HG03064 (cell line): ENCODE data around the gene GNG2.

Source experiments
- ATAC-seq: cut with Tn5 transposase; IDR thresholded peaks from one replicate; pipeline ENCODE4 v1.9.1; 2021; ENCODE audit warnings: low read depth; ENCODE audit not compliant: unreplicated experiment

GNG2 gene

DNA sequence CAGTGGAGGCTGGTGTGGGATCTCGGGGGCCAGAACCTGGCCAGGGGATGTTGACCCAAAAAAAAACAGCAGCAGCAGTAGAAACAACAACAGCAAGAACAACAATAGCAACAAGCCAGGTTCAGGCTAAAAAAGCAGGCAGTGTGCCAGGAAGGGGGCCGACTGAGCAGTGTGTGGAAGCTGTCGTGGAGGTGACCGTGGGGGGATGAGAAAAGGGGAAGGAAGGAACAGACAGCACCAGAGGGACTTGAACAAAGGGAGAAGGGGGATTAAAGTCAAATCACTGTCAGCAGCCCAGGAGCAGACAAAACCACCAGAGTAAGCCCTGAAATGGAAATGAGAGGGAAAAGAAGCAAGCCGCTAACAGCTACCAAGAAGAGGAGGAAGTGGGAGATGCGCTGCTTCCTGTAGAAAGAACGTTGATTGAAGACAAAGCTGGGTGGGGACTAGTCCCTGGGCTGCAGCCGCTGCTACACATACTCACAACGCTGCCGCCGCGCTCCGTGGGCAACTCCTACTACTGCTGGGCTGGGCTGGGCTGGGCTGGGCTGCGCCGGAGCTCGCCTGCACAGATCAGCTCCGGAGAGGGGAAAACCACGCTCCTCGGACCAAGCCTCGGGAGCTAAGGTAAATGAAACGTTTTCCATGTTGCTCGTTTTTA lies at the start of gene GNG2:
Gene GNG2, plus strand, starts transcription at position 449 of the 661 bp plus-strand sequence. CDS start 90,067 bp downstream, outside the sequence.
- peak; percentile 82 for ATAC-seq

- ATAC-seq = no peak
Measured at GRCh38 chr14:51811706-51812105, 48.7 kb upstream of the GNG2 start.

DNA sequence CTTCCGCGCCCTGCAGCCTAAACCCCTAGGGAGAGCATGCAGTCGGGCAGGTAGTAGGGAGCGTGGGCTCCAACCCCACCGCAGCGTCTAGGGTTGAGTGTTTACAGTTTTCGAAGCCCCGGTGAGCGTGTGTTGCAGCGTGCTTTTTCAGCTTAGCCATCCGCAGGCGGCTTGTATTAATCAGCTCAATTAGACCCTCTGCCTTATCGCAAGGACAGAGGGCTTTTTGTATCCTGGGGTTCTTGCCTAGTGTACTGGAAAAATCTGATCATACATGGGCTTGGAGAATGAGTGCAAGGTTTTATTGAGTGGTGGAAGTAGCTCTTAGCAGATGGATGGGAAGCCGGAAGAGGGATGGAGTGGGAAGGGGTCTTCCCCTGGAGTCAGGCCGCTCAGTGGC lies 44.4 kb upstream of the GNG2 start:
- no peak for ATAC-seq

GRCh38 chr14:51817326-51817725 lies 43.1 kb upstream of the GNG2 start:
- ATAC-seq = no peak

DNA sequence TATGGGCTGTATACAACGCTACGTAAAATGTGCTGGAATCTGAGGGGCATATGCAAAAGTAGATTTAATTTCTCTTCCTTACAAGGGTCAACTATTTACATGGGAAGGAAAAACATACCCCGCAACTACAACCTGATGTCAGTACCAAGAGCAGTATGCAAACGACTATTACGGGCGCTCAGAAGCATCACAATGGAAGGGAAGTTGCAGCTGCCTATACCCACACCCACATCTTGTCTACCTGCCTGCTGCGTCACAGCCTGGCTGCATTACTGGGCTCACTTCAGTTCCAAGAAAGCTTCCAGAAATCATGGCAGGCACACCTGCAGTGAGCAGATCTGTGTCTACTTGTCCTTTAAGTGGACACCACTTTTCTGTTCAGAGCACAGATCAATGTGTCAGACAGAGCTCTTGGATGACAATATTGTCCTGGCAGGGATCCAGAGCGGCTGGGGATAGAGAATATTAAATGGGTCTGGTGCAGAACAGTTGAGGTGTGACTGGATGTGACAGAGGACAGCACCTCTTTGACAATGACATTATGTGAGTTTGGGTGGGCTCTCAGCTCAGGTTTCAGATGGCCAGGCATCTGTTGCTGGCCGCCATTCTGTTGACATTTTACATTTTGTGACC lies 41.5 kb upstream of the GNG2 start:
- ATAC-seq = no peak

- no peak for ATAC-seq
Measured at GRCh38 chr14:51821822-51822221, 38.6 kb upstream of the GNG2 start.

GRCh38 chr14:51822499-51822898 lies 37.9 kb upstream of the GNG2 start:
- no peak for ATAC-seq

GRCh38 chr14:51823706-51824105 lies 36.7 kb upstream of the GNG2 start:
- no peak for ATAC-seq

- no peak for ATAC-seq
Measured at GRCh38 chr14:51824191-51824590, 36.2 kb upstream of the GNG2 start.

- no peak for ATAC-seq
Measured at GRCh38 chr14:51825926-51826325, 34.5 kb upstream of the GNG2 start.

DNA sequence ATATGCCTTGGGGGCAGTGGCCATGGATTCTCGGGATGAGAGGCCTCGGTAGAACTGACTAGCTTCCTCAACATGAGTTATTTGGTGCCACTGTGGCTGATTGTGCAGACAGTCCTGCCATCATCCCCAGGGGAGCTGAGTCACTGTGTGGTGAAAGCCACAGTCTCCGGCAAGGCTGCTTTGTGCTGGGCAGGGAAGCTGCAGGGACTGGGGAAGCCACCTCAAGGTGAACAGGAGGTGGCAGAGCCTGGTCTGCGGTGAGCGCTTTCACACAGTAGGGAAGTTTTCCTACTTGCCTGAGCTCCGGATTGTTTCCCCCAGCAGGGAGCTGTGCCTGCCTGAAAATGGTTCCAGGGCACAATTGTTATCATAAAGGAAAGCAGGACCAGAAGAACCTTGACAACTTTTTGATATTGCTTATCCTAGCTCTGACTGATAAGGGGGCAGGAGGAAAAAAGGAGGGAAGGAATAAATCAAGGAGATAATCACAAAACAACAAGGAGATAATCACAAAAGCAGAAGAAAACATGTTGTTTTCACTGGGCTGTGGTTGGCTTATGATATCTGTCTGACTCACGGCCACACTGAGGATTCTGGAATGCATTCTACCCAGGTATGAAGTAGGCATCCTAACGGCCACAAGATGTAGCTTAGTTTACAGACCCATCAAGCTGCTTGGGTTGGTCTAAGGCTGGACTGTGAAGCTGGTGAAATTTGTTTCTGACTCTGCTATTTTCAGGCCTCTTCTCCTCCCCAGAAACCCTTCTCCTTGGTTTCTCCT lies 32.2 kb upstream of the GNG2 start:
- ATAC-seq = peak; percentile 84

- ATAC-seq = no peak
Measured at GRCh38 chr14:51834240-51834639, 26.2 kb upstream of the GNG2 start.

DNA sequence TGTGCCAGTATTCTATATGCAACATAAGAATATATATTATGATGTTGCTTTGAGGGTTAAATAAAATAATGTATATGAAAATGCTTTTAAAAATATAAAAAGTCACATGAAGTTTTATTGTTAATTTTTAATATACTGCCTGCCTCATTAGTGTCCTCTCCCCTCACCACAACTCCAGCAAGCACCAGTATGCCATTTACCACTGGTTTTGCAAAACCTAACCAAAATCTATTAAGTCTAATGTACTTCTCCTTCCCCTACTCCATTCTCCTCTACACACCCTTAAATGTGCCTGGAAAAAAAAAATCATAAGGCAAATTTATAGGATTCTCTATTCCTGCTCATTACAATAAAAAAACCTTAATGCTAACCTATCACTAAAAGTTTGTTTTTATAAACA lies 24.0 kb upstream of the GNG2 start:
- no peak for ATAC-seq

DNA sequence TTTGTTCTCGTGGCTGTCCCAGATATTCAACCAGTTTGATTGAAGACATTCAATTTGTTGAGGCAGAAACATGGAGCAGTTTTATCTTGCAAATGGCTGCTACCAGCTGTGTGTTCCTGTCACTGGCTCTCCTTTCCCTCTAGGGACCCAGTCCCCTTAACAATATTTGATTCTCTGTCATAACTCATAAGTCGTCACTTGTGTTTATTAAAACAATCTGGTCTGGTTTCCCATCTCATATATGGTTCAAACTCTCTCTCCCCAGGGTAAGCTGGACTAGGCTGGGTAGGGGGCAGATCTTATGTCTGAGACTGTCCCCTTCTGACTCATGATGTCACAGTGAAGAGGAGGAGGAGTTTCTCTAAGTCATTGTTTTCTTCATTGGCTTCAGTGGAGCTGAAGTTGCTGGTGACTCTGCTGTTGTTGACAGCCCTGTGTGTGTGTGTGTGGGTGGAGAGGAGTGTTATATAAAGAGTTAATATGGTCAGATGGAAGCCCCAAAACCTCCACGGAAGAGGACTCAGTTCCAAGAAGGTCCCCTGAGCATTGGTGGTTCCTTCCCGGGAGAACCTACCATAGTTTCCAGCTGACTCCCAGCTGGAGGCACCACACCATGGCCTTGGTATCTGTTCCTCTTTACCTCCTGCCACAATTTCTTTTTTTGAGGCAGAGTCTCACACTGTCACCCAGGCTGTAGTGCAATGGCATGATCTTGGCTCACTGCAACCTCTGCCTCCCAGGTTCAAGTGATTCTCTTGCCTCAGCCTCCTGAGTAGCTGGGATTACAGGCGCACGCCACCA lies 16.1 kb upstream of the GNG2 start:
- no peak for ATAC-seq

DNA sequence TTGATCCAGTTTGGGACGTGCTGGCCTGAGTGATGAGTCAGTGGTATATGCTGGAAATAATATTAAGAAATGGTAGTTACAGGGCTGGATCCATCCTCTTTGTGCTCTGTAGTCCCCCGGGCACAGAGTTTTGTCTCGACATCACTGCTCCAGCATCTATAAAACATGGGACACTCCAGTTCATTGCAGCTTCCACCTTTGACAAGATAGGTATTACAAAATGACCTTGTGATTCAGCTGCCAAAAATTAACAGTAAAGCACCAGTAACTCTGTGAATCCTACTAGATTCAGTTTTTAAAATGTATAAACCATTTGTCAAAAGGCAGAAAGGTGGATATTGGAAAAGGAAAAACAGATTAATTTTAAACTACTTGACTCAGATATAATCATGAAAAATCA lies 14.6 kb upstream of the GNG2 start:
- ATAC-seq = no peak

DNA sequence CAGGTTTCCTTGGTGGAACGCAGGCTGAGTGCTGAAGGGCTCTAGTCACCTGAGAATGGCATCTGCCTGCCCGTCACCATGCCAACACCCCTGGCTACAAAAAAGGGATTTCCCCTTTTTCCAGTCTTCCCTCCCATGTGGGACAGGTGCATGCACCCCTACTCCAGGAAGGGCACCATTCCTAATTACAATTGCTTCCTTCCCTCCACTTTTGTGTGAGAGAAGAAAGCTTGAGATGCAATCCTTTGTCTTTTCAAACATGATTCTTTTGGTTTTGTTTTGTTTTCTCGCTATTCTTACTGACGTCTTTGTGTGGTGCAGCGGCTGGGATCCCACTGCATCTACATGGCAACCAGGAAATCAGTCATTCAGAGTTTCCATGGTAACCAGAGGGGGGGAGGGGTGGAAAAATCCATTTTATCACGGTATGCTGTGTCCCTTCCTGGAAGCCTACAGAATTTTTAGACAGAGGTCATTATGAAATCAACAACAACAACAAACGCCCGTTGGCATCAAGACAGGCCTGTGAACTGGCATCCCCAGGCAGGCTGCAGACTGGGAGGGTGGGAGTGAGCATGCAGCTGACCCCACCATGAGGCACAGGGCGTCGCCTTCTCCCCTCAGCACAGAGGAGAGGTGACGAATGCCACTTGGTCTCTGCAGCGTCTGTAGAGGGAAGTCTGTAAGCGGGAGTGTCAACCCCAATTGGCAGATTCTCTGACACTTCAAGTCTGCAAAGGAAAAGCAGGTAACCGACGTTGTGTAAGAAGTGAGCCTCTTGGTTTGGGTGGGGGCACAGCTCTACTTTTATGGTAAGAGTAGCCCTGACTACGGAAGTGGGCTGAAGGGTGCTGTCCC lies 13.6 kb upstream of the GNG2 start:
- ATAC-seq = peak; percentile 67

GRCh38 chr14:51847489-51847796 lies 13.0 kb upstream of the GNG2 start:
- ATAC-seq = no peak

DNA sequence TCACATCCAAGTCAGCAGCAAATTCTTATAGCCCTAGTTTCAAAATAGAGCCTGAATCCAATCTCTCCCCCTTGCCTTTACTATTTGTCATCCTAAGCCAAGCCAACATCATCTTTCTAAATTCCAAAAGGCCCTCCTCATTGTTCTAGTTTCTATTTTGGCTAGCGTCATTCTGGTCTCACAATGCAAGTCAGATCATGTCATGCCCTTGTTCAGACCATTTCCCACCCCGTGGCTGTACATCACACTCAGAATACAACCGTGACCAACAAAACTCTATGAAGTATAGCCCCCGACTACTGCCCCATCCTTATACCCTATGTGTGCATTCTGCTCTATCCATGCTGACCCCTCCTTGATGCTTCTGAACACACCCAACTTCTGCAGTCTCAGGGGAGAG lies 12.3 kb upstream of the GNG2 start:
- ATAC-seq = no peak

DNA sequence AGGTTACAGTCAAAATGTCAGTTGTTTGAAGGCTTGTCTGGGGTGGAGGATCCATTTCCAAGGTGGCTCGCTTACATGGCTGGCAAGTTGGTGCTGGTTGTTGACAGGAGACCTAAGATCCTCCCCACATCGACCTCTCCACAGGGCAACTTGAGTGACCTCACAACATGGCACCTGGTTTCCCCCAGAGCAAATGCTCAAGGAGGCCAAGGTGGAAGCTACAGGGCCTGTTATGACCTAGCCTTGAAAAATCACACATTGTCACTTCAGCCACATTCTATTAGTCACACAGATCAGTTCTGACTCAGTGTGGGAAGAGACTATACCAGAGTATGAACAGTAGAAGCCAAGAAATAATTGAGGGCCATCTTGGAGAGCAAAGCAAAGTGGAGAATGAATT lies 11.3 kb upstream of the GNG2 start:
- no peak for ATAC-seq

DNA sequence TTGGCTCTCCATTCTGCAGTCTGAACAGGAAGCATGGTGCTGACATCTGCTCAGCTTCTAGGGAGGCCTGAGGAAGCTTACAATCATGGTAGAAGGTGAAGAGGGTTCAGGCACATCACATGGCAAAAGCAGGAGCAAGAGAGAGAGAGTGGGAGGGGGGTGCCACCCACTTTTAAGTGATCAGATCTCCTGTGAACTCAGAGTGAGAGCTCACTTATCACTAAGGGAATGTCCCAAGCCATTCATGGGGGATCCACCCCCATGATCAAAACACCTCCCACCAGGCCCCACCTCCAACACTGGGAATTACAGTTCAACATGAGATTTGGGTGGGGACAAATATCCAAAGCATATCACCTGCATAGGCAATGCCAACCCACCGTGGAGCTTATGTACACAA lies 9.8 kb upstream of the GNG2 start:
- no peak for ATAC-seq
